HepG2 (cell line): Measurements from ENCODE around the gene PNKP. TPM values are rescaled to one million over a fixed set of nuclear protein-coding genes. Genes with fewer than 3 reads are reported as not detected.

Source experiments
- ATF7-NPFF ChIP-seq: sonication (generic); formaldehyde crosslinking; IDR thresholded peaks from 2 replicates; pipeline ENCODE4 v1.8.1; 2023; ENCODE audit warnings: mild to moderate bottlenecking, low read depth, missing genetic modification reagents, moderate library complexity
- FUBP1 ChIP-seq: sonication (generic); formaldehyde crosslinking; IDR thresholded peaks from 2 replicates; pipeline ENCODE4 v1.5.1; 2020; ENCODE audit warnings: missing genetic modification reagents, mild to moderate bottlenecking, borderline replicate concordance
- GABPA ChIP-seq, 2 experiments: IDR thresholded peaks; 2 replicates each; pipeline ENCODE4 v1.6.1; 2011 to 2016; ENCODE audit warnings: low read depth in 2 of 2, low read length in 1 of 2, missing biosample characterization in 1 of 2, missing genetic modification characterization in 1 of 2
- KDM4B ChIP-seq: sonication (generic); formaldehyde crosslinking; IDR thresholded peaks from 2 replicates; pipeline ENCODE4 v1.4.0; 2020; ENCODE audit warnings: missing genetic modification reagents
- KLF12 ChIP-seq: sonication (generic); formaldehyde crosslinking; IDR thresholded peaks from 2 replicates; pipeline ENCODE4 v1.4.0; 2020; ENCODE audit warnings: missing genetic modification reagents, borderline replicate concordance
- NR0B2 ChIP-seq: sonication (generic); formaldehyde crosslinking; IDR thresholded peaks from 2 replicates; pipeline ENCODE4 v1.4.0; 2020; ENCODE audit warnings: mild to moderate bottlenecking, missing genetic modification reagents
- PBX2 ChIP-seq: IDR thresholded peaks from 2 replicates; pipeline ENCODE4 v1.6.1; 2016; ENCODE audit warnings: control low read depth
- SNAI1 ChIP-seq: sonication (generic); formaldehyde crosslinking; IDR thresholded peaks from 2 replicates; pipeline ENCODE4 v1.5.0; 2020; ENCODE audit warnings: mild to moderate bottlenecking, missing genetic modification reagents, borderline replicate concordance
- ZBTB1 ChIP-seq: sonication (generic); formaldehyde crosslinking; IDR thresholded peaks from 2 replicates; pipeline ENCODE4 v1.4.0; 2020; ENCODE audit warnings: missing genetic modification reagents, borderline replicate concordance
- ZBTB2 ChIP-seq: sonication (generic); formaldehyde crosslinking; IDR thresholded peaks from 2 replicates; pipeline ENCODE4 v1.8.0; 2022; ENCODE audit warnings: low read depth, missing genetic modification reagents
- ZBTB44 ChIP-seq: sonication (generic); formaldehyde crosslinking; IDR thresholded peaks from 2 replicates; pipeline ENCODE4 v1.4.0; 2020; ENCODE audit warnings: missing genetic modification reagents
- ZHX1 ChIP-seq: sonication (generic); formaldehyde crosslinking; IDR thresholded peaks from 2 replicates; pipeline ENCODE4 v1.8.1; 2022; ENCODE audit warnings: low read depth, mild to moderate bottlenecking, missing genetic modification reagents
- ZNF280B ChIP-seq: sonication (generic); formaldehyde crosslinking; IDR thresholded peaks from 2 replicates; pipeline ENCODE4 v1.5.0; 2020; ENCODE audit warnings: missing genetic modification reagents, mild to moderate bottlenecking, borderline replicate concordance
- ZNF331 ChIP-seq: sonication (generic); formaldehyde crosslinking; IDR thresholded peaks from 2 replicates; pipeline ENCODE4 v1.4.0; 2020; ENCODE audit warnings: missing genetic modification reagents
- ZNF768 ChIP-seq: sonication (generic); formaldehyde crosslinking; IDR thresholded peaks from 2 replicates; pipeline ENCODE4 v1.4.0; 2020; ENCODE audit warnings: missing genetic modification reagents
- polyA plus RNA-seq, 8 experiments: library from polyadenylated mRNA; depleted of rRNA in 3 of 8; stranded (reverse) in 7 of 8; unstranded in 1 of 8; fragments of >200 nt; fragmentation: Illumina TruSeq in 4 of 8; extraction: Trizol in 4 of 8; gene quantifications; 2 replicates each; pipeline versions ENCODE4 v1.2.1 to v1.2.3, GENCODE V29; 2011 to 2016; ENCODE audit warnings: low read depth in 4 of 8, missing spikeins in 1 of 8, mixed read lengths in 1 of 8; ENCODE audit not compliant: insufficient read depth in 1 of 8
- total RNA-seq, 5 experiments: library from RNA; depleted of rRNA; stranded (reverse); fragments of >200 nt; fragmentation: Illumina TruSeq; extraction: Trizol; gene quantifications; 2 replicates each; pipeline ENCODE4 v1.2.3, GENCODE V29; 2016; ENCODE audit warnings: low read depth in 1 of 5

PNKP gene
- total and polyA plus RNA-seq, 2 of the 13 experiments (the other 11 are each of a cell fraction or from before 2014, with no cell fraction given), result 12.7 to 27.1 TPM

GRCh38 chr19:49866933-49867782 is at the start of gene PNKP (continued):
- TF ChIP-seq ZBTB44 (CRISPR knock-in tag), result no peak
- no peak for TF ChIP-seq PBX2 (CRISPR knock-in tag)
- no peak; the same call in none of the 2 replicates for TF ChIP-seq KDM4B (CRISPR knock-in tag)
- no peak for TF ChIP-seq SNAI1 (CRISPR knock-in tag)
- no peak for TF ChIP-seq ZBTB1
- TF ChIP-seq ZBTB2, result peak; percentile 91
- peak; percentile 51; the same call in 1 of the 2 replicates for TF ChIP-seq ATF7-NPFF (CRISPR knock-in tag)
- TF ChIP-seq KLF12 (CRISPR knock-in tag), result peak; percentile 25; the same call in 1 of the 2 replicates
- peak; percentile 89 for TF ChIP-seq NR0B2 (CRISPR knock-in tag)
- TF ChIP-seq ZNF331 (CRISPR knock-in tag), result no peak
- 0 out of 2 replicates have a peak, but pooled peaks have one; percentile 52 for TF ChIP-seq ZNF768 (CRISPR knock-in tag)
- 0 out of 2 replicates have a peak, but pooled peaks have one; percentile 28 for TF ChIP-seq FUBP1 (CRISPR knock-in tag)
- no peak for TF ChIP-seq ZHX1 (CRISPR knock-in tag)
- TF ChIP-seq GABPA (IDR thresholded peaks at IDR 0.05; ENCODE audit: low read depth, low read length), result peak; percentile 74
- TF ChIP-seq GABPA (CRISPR knock-in tag; IDR thresholded peaks at IDR 0.05; ENCODE audit: low read depth), result peak; percentile 95
- TF ChIP-seq ZNF280B, result peak; percentile 93
